ENCODE results near the gene TMPRSS3. TPM values are rescaled to one million over a fixed set of nuclear protein-coding genes. Genes with fewer than 3 reads are reported as not detected.

Gene TMPRSS3
- total and polyA plus RNA-seq, 9 of the 15 experiments (the other 6 are each of a cell fraction or from before 2014, with no cell fraction given), result 0.07 TPM; not detected in 8

DNA sequence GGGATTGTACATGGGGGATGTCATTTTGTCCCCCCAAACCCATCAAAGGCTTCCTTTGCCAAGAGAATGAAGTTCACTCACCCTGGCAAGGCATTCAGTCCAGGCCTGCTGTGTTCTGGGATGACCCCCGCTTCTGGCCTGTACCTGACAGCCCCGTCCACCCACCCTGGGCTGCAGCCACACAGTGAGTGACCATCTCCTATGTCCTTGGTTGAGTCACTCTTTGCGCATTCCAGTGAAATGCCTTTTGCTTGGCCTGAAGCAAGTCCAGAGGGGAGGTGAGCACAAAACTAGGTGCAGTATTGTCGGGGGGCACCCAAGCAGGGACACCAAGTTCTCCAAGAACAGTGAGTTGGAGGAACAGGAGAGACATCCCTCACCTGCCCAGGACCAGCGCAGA lies 10.2 kb downstream of the TMPRSS3 start:
- CTCF ChIA-PET (ENCODE audit: low intra/inter-chr PET ratio), result no interaction called here
- TF ChIP-seq ZNF583 (CRISPR knock-in tag; IDR thresholded peaks at IDR 0.05), result no peak
- TF ChIP-seq, protein P1, sequence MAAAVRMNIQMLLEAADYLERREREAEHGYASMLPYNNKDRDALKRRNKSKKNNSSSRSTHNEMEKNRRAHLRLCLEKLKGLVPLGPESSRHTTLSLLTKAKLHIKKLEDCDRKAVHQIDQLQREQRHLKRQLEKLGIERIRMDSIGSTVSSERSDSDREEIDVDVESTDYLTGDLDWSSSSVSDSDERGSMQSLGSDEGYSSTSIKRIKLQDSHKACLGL (CRISPR knock-in tag; IDR thresholded peaks at IDR 0.05; ENCODE audit: borderline replicate concordance, poor library complexity, severe bottlenecking), result no peak
- TF ChIP-seq NR2C2 (CRISPR knock-in tag; IDR thresholded peaks at IDR 0.05), result no peak
- no peak for TF ChIP-seq NR2C2 (tag; IDR thresholded peaks at IDR 0.05)
- no peaks in the 10 kb centered on the region for H4K20me1 ChIP-seq (replicated peaks; ENCODE audit: control insufficient read depth, insufficient read depth, low read length)
- 31% methylated on average over 5 of the region's 5 CpGs for WGBS (ENCODE audit: insufficient coverage, low coverage, missing lambda C conversion rate)
- H3K4me1 ChIP-seq (replicated peaks in 1 of 2; ENCODE audit: control insufficient read depth in 2 of 2, insufficient read depth in 2 of 2, low read length in 2 of 2), result peaks cover 13% of the 10 kb centered on the region in 2 experiments; a peak in 3 of 5 replicates
- peaks cover 12 to 40% of the 10 kb centered on the region in 2 experiments for H3K27me3 ChIP-seq (ENCODE audit: control insufficient read depth in 2 of 2, insufficient read depth in 2 of 2, low read length in 2 of 2)
- no peak overlapping the region for H3K27ac ChIP-seq (ENCODE audit: extremely low read depth, low read depth, low read length)
- in situ Hi-C loops (cut with MboI), result no loop called here
- ATAC-seq (no peak), DNase-seq (ENCODE audit: extremely low read depth in 1 of 4, low spot score in 3 of 4) (no peak), FAIRE-seq (no peak)
- no TSS peak for BruUV-seq (replicated peaks)
- H3K9me3 ChIP-seq (replicated peaks; ENCODE audit: control insufficient read depth, insufficient read depth, low read depth, low read length), result no peaks in the 10 kb centered on the region
- intact Hi-C loops (cut with micrococcal nuclease), result no loop called here
- no peak overlapping the region for H3K4me2 ChIP-seq (ENCODE audit: insufficient read depth, low read length)
- no peak overlapping the region for H2AFZ ChIP-seq (ENCODE audit: low read depth, low read length)
- no peaks in the 10 kb centered on the region for H3K36me3 ChIP-seq (ENCODE audit: control insufficient read depth, insufficient read depth, low read length)
- POLR2A ChIA-PET, result interaction anchor here (0.5 to 0.7 kb wide), 3 partner anchors 9 to 508 kb away, joined by 3 read pairs; no protein-coding TSS in a partner anchor
- no peaks in the 10 kb centered on the region for H3K79me2 ChIP-seq (ENCODE audit: control insufficient read depth, insufficient read depth, low read length)
- H3K9ac ChIP-seq (ENCODE audit: insufficient read depth in 1 of 2, low read depth in 2 of 2, low read length in 2 of 2), result no peak overlapping the region
- no peaks in the 10 kb centered on the region for H3K9me1 ChIP-seq (ENCODE audit: control insufficient read depth, insufficient read depth, low read length)
- H3K4me3 ChIP-seq, result no peak overlapping the region

DNA sequence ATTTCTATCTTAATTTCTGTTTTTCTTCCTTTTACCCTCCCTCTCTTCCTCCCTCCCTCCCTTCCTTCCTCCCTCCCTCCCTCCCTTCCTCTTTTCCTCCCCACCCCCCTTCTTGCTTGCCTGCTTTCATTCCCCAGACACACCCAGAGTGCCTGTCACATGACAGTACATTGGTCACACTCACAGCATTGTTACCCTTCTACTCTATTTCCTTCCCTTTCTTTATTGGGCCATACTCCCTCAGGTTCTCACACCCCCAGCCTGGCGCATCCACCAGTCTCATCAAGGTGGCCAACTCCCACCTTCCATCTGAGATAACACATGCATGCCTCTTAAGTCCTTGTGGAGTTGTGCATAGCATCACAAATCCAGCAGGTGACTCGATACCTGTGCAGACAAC lies 10.9 kb downstream of the TMPRSS3 start:
- H3K9ac ChIP-seq (ENCODE audit: insufficient read depth in 1 of 2, low read depth in 2 of 2, low read length in 2 of 2), result no peak overlapping the region; a peak in 1 of 4 replicates
- H3K27ac ChIP-seq (ENCODE audit: extremely low read depth, low read depth, low read length), result no peak overlapping the region
- ATAC-seq (no peak; the same call in 2 of the 3 replicates), DNase-seq (ENCODE audit: extremely low read depth in 1 of 4, low spot score in 3 of 4) (no peak), FAIRE-seq (no peak)
- no peak overlapping the region; the same call in 1 of the 2 replicates for H2AFZ ChIP-seq (ENCODE audit: low read depth, low read length)
- no peaks in the 10 kb centered on the region for H3K79me2 ChIP-seq (ENCODE audit: control insufficient read depth, insufficient read depth, low read length)
- peaks cover 10 to 46% of the 10 kb centered on the region in 2 experiments for H3K27me3 ChIP-seq (ENCODE audit: control insufficient read depth in 2 of 2, insufficient read depth in 2 of 2, low read length in 2 of 2)
- CTCF ChIA-PET (ENCODE audit: low intra/inter-chr PET ratio), result no interaction called here
- H3K36me3 ChIP-seq (ENCODE audit: control insufficient read depth, insufficient read depth, low read length), result no peaks in the 10 kb centered on the region
- no peaks in the 10 kb centered on the region for H3K9me1 ChIP-seq (ENCODE audit: control insufficient read depth, insufficient read depth, low read length)
- no peaks in the 10 kb centered on the region for H3K9me3 ChIP-seq (replicated peaks; ENCODE audit: control insufficient read depth, insufficient read depth, low read depth, low read length)
- no peak overlapping the region for H3K4me2 ChIP-seq (ENCODE audit: insufficient read depth, low read length)
- no peak overlapping the region for H3K4me3 ChIP-seq
- no peaks in the 10 kb centered on the region for H4K20me1 ChIP-seq (replicated peaks; ENCODE audit: control insufficient read depth, insufficient read depth, low read length)
- BruUV-seq (replicated peaks), result no TSS peak
- in situ Hi-C loops (cut with MboI), result no loop called here
- POLR2A ChIA-PET, result interaction anchor here (0.7 kb wide), 1 partner anchor 23 kb away, joined by 3 read pairs; no protein-coding TSS in a partner anchor
- intact Hi-C loops (cut with micrococcal nuclease), result no loop called here
- H3K4me1 ChIP-seq (replicated peaks in 1 of 2; ENCODE audit: control insufficient read depth in 2 of 2, insufficient read depth in 2 of 2, low read length in 2 of 2), result peaks cover 13% of the 10 kb centered on the region in 2 experiments; a peak in 3 of 5 replicates
- 0% methylated on average over 2 of the region's 2 CpGs for WGBS (ENCODE audit: insufficient coverage, low coverage, missing lambda C conversion rate)
- TF ChIP-seq SAFB2 (IDR thresholded peaks at IDR 0.05; ENCODE audit: borderline replicate concordance, low read depth, low read length, severe bottlenecking) (no peak), ZNF263 (CRISPR knock-in tag; IDR thresholded peaks at IDR 0.05; ENCODE audit: borderline replicate concordance) (0 out of 2 replicates have a peak, but pooled peaks have one; percentile 18), ZNF644 (tag; IDR thresholded peaks at IDR 0.05; ENCODE audit: low read depth) (no peak), JUNB (CRISPR knock-in tag; conservative IDR thresholded peaks at IDR 0.05) (no peak)
- TF ChIP-seq, protein P2, sequence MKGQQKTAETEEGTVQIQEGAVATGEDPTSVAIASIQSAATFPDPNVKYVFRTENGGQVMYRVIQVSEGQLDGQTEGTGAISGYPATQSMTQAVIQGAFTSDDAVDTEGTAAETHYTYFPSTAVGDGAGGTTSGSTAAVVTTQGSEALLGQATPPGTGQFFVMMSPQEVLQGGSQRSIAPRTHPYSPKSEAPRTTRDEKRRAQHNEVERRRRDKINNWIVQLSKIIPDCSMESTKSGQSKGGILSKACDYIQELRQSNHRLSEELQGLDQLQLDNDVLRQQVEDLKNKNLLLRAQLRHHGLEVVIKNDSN (CRISPR knock-in tag; IDR thresholded peaks at IDR 0.05), result 0 out of 2 replicates have a peak, but pooled peaks have one; percentile 23
- TF ChIP-seq, protein P3, sequence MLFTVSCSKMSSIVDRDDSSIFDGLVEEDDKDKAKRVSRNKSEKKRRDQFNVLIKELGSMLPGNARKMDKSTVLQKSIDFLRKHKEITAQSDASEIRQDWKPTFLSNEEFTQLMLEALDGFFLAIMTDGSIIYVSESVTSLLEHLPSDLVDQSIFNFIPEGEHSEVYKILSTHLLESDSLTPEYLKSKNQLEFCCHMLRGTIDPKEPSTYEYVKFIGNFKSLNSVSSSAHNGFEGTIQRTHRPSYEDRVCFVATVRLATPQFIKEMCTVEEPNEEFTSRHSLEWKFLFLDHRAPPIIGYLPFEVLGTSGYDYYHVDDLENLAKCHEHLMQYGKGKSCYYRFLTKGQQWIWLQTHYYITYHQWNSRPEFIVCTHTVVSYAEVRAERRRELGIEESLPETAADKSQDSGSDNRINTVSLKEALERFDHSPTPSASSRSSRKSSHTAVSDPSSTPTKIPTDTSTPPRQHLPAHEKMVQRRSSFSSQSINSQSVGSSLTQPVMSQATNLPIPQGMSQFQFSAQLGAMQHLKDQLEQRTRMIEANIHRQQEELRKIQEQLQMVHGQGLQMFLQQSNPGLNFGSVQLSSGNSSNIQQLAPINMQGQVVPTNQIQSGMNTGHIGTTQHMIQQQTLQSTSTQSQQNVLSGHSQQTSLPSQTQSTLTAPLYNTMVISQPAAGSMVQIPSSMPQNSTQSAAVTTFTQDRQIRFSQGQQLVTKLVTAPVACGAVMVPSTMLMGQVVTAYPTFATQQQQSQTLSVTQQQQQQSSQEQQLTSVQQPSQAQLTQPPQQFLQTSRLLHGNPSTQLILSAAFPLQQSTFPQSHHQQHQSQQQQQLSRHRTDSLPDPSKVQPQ (CRISPR knock-in tag; IDR thresholded peaks at IDR 0.05; ENCODE audit: borderline replicate concordance), result no peak
